GM19467 (cell line): Measurements from ENCODE around the gene EFNB2.

Source experiments
- ATAC-seq: cut with Tn5 transposase; IDR thresholded peaks from one replicate; pipeline ENCODE4 v1.9.1; 2021; ENCODE audit warnings: mild to moderate bottlenecking, moderate library complexity; ENCODE audit not compliant: unreplicated experiment

Gene EFNB2

GRCh38 chr13:106487129-106487528, 48.3 kb downstream of the EFNB2 start:
- ATAC-seq = no peak

- no peak for ATAC-seq
Observed at GRCh38 chr13:106486287-106486686, 49.2 kb downstream of the EFNB2 start.

DNA sequence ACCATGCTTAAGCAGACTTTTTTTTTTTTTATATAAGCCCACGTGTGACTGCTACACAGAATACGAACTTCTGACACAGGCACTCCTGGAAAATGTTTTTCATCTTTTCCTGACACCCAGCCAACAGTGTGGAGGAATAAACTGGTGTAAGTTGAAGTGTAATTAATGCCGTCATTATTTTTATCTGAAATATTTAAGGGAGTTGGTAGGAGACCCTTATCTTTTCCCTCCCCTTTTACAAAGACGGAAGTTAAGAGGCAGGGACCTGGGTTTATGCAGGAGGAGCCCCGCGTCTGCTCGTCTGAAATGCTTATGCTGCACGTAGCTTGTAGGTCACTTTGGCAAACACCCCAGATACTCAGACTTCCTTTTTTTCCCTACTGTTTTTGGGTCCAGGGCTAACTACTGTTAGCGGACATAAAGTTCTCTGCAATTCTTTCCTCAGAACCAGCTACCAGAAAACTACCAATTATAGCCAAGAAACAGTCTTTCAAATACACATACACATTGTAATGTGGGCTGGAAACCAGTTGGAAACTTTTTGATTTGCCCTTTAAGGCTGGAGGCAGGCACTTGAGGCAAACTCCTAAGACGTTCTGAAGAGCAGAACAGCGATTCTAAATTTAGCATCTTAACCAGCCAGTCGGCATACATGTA, 50.8 kb downstream of the EFNB2 start:
- ATAC-seq = no peak

- no peak for ATAC-seq
Observed at GRCh38 chr13:106484084-106484483, 51.4 kb downstream of the EFNB2 start.

GRCh38 chr13:106481919-106482318, 53.5 kb downstream of the EFNB2 start:
- ATAC-seq = no peak

DNA sequence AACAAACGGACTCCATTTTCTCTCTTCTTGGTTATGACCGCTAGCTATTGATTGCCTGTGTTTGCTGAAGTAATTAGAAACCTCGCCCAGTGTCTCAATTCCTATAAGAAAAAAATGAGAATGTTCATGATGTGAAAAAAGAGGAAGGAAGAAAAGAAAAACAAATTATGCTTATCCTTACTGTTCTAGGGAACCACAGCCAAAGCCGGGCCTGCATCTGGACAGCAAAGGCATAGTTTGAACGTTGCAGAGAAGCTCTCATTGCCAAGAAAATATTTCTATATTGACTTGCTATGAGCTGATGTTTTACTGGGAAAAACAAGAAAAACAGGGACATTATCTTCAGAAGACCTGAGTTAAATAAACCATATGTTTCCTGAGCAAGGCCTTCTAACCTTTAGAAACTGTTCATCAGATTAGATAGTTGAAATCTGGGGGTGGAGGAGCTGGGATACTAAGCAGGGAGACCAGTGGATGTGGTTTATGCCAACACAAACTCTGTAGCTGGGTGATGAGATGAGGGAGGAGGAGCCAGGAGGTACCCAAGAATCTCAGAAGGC, 55.0 kb downstream of the EFNB2 start:
- no peak for ATAC-seq

GRCh38 chr13:106479929-106480328, 55.5 kb downstream of the EFNB2 start:
- ATAC-seq = no peak

DNA sequence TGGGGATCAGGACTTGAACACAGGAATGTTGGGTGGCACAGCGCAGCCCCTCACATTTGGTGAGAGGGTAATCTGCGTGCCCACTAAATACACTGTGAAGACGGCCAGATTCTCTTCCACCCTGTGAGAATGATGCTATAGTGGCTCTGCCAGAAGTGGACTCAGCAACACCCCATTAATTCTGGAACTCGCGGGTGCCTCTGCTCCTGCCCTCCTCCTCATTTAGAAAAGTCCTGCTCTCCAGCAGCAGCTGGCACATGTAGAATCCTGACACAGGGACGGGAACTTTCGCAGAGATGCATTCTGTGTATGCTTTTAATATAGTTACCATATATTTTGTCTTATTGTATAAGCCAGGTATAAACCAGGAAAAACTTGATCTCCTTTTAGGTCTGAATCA, 57.3 kb downstream of the EFNB2 start:
- no peak for ATAC-seq

DNA sequence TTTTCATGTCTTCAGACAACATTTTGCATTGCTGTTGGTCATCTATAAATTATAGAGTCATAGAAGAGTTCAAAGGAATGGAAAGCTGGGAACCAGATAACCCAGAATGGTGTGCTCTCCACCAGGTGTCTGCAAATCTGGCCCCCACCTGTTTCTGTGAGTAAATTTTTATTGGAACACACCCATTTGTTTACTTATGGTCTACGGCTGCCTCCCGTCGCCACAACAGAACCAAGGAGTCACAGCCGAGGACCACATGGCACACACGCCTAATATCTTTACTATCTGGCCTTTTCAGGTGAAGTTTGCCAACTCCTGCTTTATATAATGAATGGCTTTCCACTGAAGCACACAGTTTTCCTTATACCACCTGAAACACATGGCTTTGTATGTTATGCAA, 58.2 kb downstream of the EFNB2 start:
- ATAC-seq = no peak

- ATAC-seq = no peak
Observed at GRCh38 chr13:106475852-106476251, 59.6 kb downstream of the EFNB2 start.

- no peak for ATAC-seq
Observed at GRCh38 chr13:106474912-106475311, 60.5 kb downstream of the EFNB2 start.

GRCh38 chr13:106473154-106473553, 62.3 kb downstream of the EFNB2 start:
- no peak for ATAC-seq

DNA sequence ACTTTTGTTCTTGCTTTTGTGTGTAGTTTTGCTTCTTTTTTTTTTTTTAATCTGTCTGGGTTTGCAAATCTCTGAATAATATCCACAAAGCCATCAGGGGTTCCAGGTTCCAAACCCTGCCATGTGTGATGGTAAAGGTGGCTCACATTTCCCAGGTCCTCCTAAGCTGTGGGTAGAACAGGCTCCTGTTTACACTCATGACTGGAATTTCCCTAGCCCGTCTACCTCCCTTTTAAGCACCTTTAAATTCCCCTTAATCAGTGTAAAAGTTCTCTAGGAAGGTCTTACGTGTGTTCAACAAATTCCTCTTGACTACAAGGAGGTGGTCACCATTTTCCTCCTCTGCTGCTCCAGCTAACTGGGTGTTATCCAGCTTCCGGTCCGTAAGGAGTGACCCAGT, 62.8 kb downstream of the EFNB2 start:
- no peak for ATAC-seq

DNA sequence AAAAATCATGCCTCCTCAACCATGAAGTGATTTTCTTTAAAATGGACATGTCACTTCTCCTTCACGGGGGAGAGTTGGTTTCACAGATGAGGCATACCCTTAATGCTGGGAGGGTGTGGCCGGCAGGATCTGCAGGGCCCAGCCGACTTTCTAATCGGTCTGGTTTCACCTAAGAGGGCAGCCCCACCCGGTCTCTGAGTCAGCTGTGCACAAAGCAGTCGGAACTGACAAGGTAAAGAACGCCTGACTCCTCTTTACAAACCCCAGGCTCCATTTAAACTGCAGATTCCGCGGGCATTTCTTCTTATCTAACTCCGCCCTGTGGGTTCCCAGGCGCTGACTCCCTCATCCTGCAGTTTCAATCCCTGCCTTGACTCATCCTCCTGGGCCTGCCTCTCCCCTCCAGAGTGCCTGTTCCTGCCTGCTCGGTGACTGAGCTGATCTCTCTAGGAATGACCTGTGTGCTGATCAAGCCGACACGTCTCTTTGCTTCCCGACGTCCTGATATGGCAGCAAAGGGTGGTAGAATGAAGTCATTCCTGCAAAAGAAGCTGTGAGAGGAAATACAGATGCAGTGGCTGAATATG, 63.4 kb downstream of the EFNB2 start:
- ATAC-seq = no peak

GRCh38 chr13:106470576-106470975, 64.9 kb downstream of the EFNB2 start:
- no peak for ATAC-seq

DNA sequence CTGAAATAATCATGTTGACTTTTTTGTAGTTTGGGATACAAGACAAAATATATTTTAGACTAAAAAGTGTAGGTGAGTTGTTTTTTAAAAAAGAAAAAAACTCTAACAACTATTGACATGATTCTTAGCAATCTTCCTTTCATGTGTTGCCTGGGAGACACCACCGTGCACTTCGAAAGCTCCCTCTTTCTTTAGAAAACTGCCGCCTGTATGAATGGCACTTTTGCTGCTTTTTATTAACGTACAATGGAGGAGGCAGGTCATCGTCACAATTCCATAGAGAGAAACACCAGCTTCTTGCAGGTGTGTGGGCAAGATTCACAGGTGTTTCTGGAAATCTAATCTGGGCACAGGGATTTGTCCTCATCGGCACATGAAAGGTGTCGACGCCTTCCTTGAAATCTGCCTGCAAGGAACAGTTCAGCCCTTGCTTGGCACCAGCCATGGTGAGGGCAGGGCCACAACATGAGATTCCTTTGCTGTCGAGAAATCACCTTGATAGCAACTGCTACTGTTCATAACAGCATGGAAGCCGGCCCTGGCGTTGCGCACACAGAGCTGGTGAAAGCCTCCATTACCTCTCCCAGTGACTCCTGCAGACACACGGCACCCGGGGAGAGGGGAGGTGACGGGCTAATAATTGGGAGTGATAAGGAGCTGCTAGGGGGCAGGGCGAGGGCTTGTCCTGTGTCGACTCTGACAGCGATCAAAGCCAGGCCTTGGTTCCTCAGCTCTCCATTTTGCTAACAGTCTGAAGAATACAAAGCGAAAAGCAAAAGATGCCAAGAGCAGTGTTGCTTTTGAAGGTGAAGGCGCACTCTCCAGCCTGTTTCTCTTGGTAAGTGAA, 66.5 kb downstream of the EFNB2 start:
- no peak for ATAC-seq

- no peak for ATAC-seq
Observed at GRCh38 chr13:106468207-106468606, 67.3 kb downstream of the EFNB2 start.

DNA sequence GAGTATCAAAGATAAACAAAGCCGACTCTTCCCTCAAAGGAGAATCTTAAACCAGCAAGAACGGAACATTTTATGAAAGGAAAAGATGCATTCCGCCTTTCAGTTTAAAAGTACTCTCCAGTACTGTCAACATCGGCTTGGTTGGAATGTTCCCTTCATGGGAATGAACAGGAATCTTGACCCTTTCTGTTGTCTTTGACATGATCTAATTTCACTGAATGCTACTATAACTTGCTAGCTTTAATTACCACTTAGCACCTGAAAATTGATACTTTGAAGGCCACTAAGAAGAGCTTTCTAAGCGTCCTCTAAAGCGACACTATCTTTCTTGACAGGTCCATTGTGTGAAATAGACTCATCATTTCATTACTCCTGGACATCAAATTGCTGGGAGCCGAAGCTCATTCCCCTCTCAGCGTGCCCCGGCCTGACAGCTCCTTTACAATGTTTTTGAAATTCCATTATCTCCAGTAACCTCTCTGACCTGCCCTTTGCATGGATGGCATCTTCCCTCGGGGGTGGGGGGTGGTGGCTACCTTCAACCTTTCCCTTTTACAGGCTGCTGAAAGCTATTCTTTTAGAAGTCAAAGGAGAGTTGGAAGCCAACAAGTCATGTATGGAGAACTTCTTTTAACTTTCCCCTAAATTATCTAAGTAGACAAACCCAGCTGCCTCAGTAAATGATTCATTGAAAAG, 67.9 kb downstream of the EFNB2 start:
- no peak for ATAC-seq

- ATAC-seq = no peak
Observed at GRCh38 chr13:106466691-106467426, 68.6 kb downstream of the EFNB2 start.

GRCh38 chr13:106464076-106464475, 71.4 kb downstream of the EFNB2 start:
- ATAC-seq = no peak
